ENCODE data around the gene ZNF670. TPM values are rescaled to one million over a fixed set of nuclear protein-coding genes. Genes with fewer than 3 reads are reported as not detected.
"Not testable (repeated sequence)": the region's sequence is repeated elsewhere in the genome, so short reads cannot be mapped to it uniquely, and the experiment has no call there.

The ZNF670 gene
- total RNA-seq, 2 donors from 2014 or later, result 4.2 to 4.6 TPM

DNA sequence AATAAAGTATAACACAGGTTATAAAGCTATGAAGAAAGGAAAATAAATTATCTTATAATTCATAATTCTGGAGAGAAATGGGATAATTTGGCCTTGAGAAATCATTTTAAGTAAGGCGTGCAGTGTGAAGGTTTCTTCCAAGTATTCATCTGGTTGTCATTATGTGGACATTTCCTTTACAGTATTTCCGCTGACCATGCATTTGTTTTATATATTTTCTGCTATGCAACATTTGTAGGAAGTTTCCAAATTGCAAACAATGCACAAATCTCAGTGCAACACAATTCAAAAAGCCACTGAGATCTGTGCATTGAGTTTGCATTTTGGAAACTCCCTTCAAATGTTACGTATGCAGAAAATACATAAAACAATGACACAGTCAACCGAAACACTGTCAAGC, 17.8 kb downstream of the ZNF670 start:
- no peaks in the 10 kb centered on the region for H3K27me3 Mint-ChIP-seq (ENCODE audit: low read depth)
- H3K4me1 Mint-ChIP-seq (ENCODE audit: low read depth), result no peaks in the 10 kb centered on the region
- DNase-seq (no peak), ATAC-seq (replicated peaks in 1 of 2) (no peak)
- H3K27ac Mint-ChIP-seq, result no peak overlapping the region
- peaks cover 27 to 32% of the 10 kb centered on the region in 2 donors for H3K36me3 Mint-ChIP-seq (ENCODE audit: insufficient read depth in 2 of 2)
- no peak overlapping the region for H3K4me3 Mint-ChIP-seq
- peaks cover 13 to 15% of the 10 kb centered on the region in 2 donors for H3K9me3 Mint-ChIP-seq

- Mint-ChIP-seq H3K9me3 (peaks cover 29 to 32% of the 10 kb centered on the region in 2 donors), H3K36me3 (ENCODE audit: insufficient read depth in 2 of 2) (peaks cover 40 to 47% of the 10 kb centered on the region in 2 donors), H3K27me3 (ENCODE audit: low read depth) (no peaks in the 10 kb centered on the region), H3K4me3 (no peak overlapping the region), H3K4me1 (ENCODE audit: low read depth) (peaks cover 8% of the 10 kb centered on the region), H3K27ac (no peak overlapping the region)
- ATAC-seq (replicated peaks in 1 of 2) (no peak), DNase-seq (no peak)
These were observed 22.5 kb downstream of the ZNF670 start for GRCh38 chr1:247056071-247056470.

- Mint-ChIP-seq H3K9me3 (peaks cover 31 to 34% of the 10 kb centered on the region in 2 donors), H3K4me1 (ENCODE audit: low read depth) (peaks cover 8% of the 10 kb centered on the region), H3K4me3 (no peak overlapping the region), H3K27ac (no peak overlapping the region), H3K27me3 (ENCODE audit: low read depth) (no peaks in the 10 kb centered on the region), H3K36me3 (ENCODE audit: insufficient read depth in 2 of 2) (peaks cover 42 to 49% of the 10 kb centered on the region in 2 donors)
- DNase-seq (no peak), ATAC-seq (replicated peaks in 1 of 2) (no peak)
These were observed 23.6 kb downstream of the ZNF670 start for GRCh38 chr1:247054992-247055415.

DNA sequence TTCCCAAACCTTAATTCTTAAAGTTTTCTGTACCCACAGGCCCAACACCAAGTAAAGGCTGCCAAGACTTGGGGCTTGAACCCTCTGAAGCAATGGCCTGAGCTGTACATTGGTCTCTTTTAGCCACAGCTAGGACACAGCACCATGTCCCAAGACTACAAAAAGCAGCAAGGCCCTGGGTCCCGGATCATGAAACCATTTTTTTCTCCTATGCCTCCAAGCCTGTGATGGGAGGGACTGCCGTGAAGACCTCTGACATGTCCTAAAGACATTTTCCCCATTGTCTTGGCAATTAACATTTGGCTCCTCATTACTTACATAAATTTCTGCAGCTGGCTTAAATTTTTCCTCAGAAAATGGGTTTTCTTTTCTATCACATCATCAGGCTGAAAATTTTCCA, 30.9 kb downstream of the ZNF670 start:
- ATAC-seq (replicated peaks in 1 of 2) (no peak), DNase-seq (no peak)
- peaks cover 32 to 56% of the 10 kb centered on the region in 2 donors for H3K36me3 Mint-ChIP-seq (ENCODE audit: insufficient read depth in 2 of 2)
- H3K9me3 Mint-ChIP-seq, result peaks cover 30 to 35% of the 10 kb centered on the region in 2 donors
- H3K27ac Mint-ChIP-seq, result no peak overlapping the region
- H3K4me1 Mint-ChIP-seq (ENCODE audit: low read depth), result no peaks in the 10 kb centered on the region
- H3K4me3 Mint-ChIP-seq, result no peak overlapping the region
- H3K27me3 Mint-ChIP-seq (ENCODE audit: low read depth), result no peaks in the 10 kb centered on the region

DNA sequence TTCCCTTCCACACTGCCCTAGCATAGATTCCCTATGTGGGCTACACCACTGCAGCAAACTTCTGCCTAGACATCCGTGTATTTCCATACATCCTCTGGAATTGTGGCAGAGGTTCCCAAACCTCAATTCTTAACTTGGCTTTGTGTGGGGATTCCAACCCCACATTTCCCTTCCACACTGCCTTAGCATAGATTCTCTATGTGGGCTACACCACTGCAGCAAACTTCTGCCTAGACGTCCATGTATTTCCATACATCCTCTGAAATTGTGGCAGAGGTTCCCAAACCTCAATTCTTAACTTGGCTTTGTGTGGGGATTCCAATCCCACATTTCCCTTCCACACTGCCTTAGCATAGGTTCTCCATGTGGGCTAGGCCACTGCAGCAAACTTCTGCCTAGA, 31.4 kb downstream of the ZNF670 start:
- ATAC-seq (replicated peaks in 1 of 2) (no peak), DNase-seq (no peak)
- no peak overlapping the region for H3K4me3 Mint-ChIP-seq
- no peak overlapping the region for H3K27ac Mint-ChIP-seq
- peaks cover 30 to 34% of the 10 kb centered on the region in 2 donors for H3K9me3 Mint-ChIP-seq
- H3K36me3 Mint-ChIP-seq (ENCODE audit: insufficient read depth in 2 of 2), result peaks cover 30 to 55% of the 10 kb centered on the region in 2 donors
- no peaks in the 10 kb centered on the region for H3K4me1 Mint-ChIP-seq (ENCODE audit: low read depth)
- no peaks in the 10 kb centered on the region for H3K27me3 Mint-ChIP-seq (ENCODE audit: low read depth)

DNA sequence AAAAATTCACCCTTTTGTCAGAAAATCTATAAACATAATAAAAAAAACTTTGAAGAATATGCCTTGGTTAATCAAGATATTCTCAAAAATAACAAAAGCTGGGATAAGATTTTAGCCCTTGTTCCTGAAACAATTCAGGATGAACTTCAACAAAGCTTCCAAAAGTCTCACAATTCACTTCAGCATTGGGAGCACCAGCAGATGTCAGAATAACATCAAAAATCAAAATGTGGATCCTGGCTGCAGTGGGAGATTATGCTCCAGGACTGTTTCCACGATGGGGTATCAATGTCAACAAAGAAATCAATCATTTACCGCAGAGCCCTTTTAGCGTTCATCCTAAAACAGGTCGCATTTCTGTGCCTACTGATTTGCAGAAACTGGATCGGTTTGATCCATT, 35.2 kb downstream of the ZNF670 start:
- Mint-ChIP-seq H3K4me1 (ENCODE audit: low read depth) (no peaks in the 10 kb centered on the region), H3K9me3 (peaks cover 22 to 26% of the 10 kb centered on the region in 2 donors), H3K4me3 (no peak overlapping the region), H3K27ac (no peak overlapping the region), H3K27me3 (ENCODE audit: low read depth) (no peaks in the 10 kb centered on the region), H3K36me3 (ENCODE audit: insufficient read depth in 2 of 2) (peaks cover 31 to 57% of the 10 kb centered on the region in 2 donors)
- DNase-seq, result no peak
- ATAC-seq (replicated peaks in 1 of 2), result no peak

GRCh38 chr1:247037511-247038320, 40.9 kb downstream of the ZNF670 start:
- no peaks in the 10 kb centered on the region for H3K27me3 Mint-ChIP-seq (ENCODE audit: low read depth)
- ATAC-seq (replicated peaks in 1 of 2) (no peak), DNase-seq (no peak)
- no peak overlapping the region for H3K27ac Mint-ChIP-seq
- H3K4me3 Mint-ChIP-seq, result no peak overlapping the region
- H3K36me3 Mint-ChIP-seq (ENCODE audit: insufficient read depth in 2 of 2), result peaks cover 34 to 71% of the 10 kb centered on the region in 2 donors
- no peaks in the 10 kb centered on the region for H3K4me1 Mint-ChIP-seq (ENCODE audit: low read depth)
- peaks cover 19 to 32% of the 10 kb centered on the region in 2 donors for H3K9me3 Mint-ChIP-seq

GRCh38 chr1:247032306-247032705, 46.3 kb downstream of the ZNF670 start:
- H3K27ac Mint-ChIP-seq; H3K27me3 Mint-ChIP-seq (ENCODE audit: low read depth); H3K4me1 Mint-ChIP-seq (ENCODE audit: low read depth); H3K4me3 Mint-ChIP-seq; ATAC-seq (replicated peaks in 1 of 2); DNase-seq: not testable (repeated sequence)
- Mint-ChIP-seq H3K36me3 (ENCODE audit: insufficient read depth in 2 of 2) (peaks cover 24 to 48% of the 10 kb centered on the region in 2 donors), H3K9me3 (peaks cover 19 to 30% of the 10 kb centered on the region in 2 donors)

Other genes with a start within 250 kb of the ZNF670 start
- 10 to 100 TPM; 37.4 to 45.5 TPM for gene AHCTF1, start 146.9 kb downstream of the ZNF670 start, total RNA-seq
- gene ZNF695, start 70.8 kb downstream of the ZNF670 start, total RNA-seq, result 1 to 10 TPM; 1.7 to 6.3 TPM
- 10 to 100 TPM in 1 of 2 donors, 1 to 10 TPM in 1; 8.3 to 10.5 TPM for gene ZNF669, start 25.5 kb upstream of the ZNF670 start, total RNA-seq
- gene ZNF124, start 93.2 kb upstream of the ZNF670 start, total RNA-seq, result 10 to 100 TPM; 12.9 to 13.0 TPM
- not detected for gene VN1R5, start 177.3 kb upstream of the ZNF670 start, total RNA-seq

Measured in activated T-cell treated with anti-CD3 and anti-CD28 coated beads, Interleukin-2, amount 50 U/mL, for 72 hours (primary cell).